HG03469 (cell line): ENCODE data around the gene LRMDA.

Experiments
- ATAC-seq: cut with Tn5 transposase; IDR thresholded peaks from one replicate; pipeline ENCODE4 v1.9.1; 2021; ENCODE audit warnings: mild to moderate bottlenecking, moderate library complexity, moderate number of reproducible peaks; ENCODE audit not compliant: unreplicated experiment

Gene LRMDA

DNA sequence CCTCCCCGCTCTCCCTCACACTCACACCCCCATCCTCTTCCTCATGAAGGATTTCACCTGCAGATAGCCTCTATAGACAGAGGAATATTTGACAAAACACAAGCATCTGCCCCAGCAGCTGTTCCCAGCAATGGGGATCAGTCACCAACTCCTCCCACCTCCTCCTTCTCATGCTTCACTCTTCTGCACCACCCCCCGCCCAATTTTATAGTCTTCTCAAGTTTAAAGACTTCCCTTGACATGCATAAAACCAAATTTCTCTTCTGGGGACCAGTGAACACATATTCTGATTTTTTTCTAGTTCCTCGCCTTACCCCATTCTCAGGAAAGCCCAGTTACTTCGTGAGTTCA is 654.4 kb downstream of the LRMDA start:
- no peak for ATAC-seq

DNA sequence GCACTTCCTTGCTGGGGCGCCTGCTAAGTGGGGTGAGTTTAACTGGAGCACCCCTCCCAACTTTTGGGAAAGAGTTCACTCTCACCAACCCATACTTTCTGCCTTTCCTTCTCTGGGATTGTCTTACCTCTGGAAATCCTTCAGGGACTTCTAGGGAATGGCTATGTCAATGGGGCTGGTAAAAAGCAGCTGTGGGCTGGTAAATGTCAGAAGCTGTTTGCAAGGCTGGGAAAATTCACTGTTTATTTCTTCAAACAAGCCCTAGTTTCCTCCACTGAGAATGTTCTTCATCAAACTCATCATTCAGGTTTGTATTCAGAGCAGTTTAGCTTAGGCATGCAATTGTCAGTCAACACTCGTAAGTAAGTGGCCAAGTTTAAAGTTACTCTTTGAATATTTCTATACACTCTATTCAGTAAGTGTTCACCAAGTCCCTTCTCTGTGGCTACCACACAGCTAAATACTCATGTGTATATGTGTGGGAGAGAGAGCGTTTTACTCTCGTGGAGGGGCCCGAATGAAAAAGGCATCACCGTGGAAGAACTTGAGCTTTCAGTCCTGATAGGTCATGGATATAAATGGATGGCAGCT is 654.8 kb downstream of the LRMDA start:
- no peak for ATAC-seq

DNA sequence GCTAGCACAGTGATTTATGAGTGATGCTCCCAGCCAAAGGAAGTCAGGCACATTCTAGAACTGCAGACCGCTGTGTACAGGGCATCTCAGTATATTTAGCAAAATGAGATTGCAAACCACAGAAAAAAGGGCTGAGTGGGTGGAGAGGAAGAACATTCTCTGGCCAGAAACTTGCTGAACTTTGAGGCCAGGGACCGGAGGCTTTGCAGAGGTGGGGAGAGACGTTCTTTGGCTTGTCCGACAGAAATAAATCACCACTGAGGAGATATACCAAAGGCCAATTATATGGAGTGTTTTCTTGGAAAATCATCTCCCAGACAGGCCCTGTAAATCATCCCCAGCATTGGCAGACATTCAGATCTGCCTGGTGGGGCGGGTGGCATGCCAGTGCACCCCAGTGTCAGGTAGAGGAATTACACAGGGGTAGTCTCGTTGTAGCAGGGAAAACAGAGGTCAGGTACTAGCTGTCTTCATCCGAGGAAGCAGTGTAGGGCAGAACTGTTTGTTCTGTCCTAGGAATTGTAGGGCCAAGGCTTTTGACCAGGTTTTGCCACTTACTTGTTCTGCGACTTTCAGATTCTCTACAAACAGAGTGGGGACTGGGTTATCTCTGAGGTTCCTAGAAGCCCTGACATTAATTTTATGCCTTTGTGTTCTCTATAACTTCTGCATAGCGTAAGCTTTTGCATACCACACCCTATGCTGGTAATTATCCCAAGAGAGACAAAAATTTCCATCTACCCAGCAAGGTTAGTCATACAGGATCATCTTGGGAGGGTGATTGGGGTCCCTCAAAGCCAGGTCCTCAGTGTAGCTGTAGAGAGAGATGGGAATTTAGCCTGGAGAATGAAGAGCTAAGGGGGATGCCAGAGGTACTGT is 655.6 kb downstream of the LRMDA start:
- no peak for ATAC-seq

DNA sequence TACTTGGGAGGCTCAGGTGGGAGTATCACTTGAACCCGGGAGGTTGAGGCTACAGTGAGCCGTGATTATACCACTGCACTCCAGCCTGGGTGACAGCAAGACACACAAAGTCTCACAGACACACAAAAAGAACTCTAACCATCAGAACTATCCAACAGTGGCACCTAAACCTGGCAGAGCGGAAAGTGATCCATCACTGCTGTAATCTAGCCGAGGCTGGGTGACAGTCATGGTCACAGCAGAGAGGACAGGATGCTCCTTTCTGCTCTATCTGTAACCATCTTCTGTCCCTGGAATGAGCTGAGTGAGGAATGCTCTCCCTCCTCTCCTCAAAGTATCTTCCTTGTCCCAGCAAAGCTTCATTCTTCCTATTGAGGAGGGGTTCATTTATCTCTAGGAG is 656.6 kb downstream of the LRMDA start:
- ATAC-seq = no peak

DNA sequence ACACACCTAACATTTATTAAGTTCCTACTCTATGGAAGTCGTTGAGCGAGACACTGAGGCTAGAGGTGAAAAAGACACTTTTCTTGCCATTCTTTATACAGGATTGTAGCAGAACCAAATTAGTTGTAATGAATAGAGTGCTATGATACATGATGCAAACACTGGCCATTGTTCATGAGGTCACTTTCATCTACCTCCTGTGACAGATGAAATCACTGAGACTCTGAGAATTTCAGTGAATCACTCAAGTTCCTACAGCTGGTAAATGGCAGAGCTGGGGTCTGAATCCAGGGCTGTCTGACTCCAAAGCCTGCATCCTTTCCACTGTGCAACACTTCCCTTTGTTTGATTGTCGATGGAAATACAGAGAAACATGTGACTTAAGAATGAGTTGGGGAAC is 657.6 kb downstream of the LRMDA start:
- no peak for ATAC-seq

GRCh38 chr10:76089556-76090180 is 658.2 kb downstream of the LRMDA start:
- no peak for ATAC-seq

DNA sequence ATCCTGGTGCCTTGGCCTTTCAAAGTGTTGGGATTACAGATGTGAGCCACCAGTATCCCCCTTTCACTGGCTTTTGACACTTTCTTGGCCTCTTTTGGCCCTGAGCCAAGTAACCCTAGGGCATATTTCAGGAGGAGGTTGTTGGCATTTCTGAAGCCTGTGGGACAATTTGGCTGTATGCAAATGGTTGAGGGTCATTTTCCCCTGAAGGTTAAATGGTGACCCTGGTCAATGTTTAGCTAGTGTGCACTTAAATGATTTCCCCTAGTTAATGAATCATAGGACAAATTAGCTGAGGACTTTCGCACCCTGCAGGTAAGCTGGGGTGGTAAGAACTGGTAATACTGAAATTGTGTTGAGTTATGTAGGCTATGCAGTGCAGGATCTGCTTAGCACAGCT is 660.5 kb downstream of the LRMDA start:
- ATAC-seq = no peak

DNA sequence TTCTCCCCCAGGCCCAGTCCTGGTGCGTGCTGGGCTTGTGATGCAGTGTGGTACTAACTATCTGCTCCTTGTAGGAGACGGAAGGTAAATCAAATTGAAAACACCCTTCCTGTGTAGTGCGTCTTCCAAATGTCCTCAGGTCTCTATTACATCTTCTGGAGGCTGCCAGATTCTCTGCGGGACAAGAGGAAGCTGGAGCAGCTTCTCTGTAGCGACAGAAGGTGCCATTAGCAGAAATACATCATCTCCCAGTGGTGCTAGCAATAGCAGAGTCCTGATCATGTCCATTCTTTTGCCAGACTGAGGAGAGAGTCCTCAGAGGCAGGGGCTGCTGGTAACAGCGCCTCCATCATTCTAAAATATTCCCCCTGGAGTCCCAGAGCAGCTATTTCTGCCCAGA is 675.2 kb downstream of the LRMDA start:
- ATAC-seq = no peak

GRCh38 chr10:76108563-76109359 is 677.3 kb downstream of the LRMDA start:
- no peak for ATAC-seq

- ATAC-seq = no peak
These were observed 680.0 kb downstream of the LRMDA start for GRCh38 chr10:76111404-76111803.

DNA sequence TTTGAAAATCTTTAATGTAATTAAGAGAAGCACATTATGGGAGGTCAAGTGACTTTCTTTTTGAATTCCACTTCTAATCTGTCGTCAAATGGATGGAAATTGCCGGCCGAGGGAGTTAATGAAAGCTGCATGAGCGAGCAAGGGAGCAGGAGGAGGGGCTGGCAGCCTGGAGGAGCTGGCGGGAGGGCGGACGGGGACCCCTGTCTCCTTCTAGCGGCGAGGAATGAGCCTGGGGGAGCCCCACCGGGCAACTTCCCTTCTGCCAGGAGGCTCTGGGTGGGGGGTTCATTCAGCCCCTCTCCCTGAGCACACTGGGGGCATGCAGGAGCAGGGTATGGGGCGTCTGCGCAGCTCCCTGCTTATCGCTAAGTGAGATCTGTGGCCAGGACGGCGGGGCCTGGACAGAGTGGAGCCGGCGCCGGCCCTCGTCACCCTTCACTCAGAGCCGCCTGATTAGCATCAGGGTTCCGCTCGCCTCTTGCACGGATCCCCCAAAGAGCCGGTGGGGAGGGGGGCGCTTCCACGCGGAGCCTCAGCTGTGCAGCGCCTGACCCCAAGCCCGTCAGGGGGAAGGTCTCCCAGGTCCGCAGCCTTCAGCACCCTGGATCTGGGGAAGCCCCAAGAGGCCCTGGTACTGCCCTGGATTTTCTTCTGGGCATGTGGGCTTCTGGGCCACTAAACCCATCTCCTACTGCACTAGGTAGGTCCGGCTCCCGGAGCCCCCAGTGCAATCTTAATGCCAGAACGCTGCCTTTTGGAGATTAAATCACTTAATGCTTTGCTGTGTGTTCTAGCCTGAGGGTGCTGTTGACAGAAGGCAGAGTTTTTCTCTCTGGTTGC is 680.8 kb downstream of the LRMDA start:
- no peak for ATAC-seq

DNA sequence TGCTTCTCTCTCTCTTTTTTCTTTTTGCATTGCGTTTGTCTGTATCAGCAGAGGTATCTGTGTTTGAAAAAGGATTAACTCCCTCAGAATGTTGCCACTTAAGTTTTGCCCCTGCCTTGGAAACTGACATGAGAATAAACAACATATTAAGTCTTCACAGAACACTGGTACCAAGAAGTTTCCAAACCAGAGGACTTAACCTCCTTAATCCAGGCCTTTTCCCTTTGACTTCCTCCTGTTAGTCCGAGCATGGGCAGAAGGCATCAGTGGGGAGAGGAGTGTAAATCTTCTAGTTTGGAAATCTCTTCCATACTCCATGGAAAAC is 681.4 kb downstream of the LRMDA start:
- no peak for ATAC-seq

GRCh38 chr10:76113952-76114351 is 682.5 kb downstream of the LRMDA start:
- no peak for ATAC-seq

DNA sequence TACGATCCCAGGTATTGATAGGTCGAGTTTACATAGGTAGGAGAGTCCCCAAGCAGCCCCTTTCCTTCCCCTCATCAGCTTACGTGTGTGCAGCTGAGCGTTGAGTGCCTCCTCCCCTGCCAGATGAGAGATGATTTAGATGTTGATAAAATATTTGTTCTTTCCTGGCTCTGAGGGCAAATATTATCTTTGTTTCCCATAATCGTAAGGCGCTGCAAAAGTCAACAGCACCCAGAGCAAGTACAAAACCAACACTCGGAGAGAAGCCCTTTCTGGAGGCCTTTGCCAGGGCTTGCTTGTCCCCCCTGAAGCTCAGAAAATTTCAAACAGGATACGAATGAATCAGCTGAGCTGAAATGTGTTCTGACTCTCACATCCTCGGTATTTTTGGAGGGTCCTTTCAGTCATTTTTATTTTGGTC is 683.2 kb downstream of the LRMDA start:
- ATAC-seq = no peak

- ATAC-seq = no peak
These were observed 683.7 kb downstream of the LRMDA start for GRCh38 chr10:76115131-76115470.

DNA sequence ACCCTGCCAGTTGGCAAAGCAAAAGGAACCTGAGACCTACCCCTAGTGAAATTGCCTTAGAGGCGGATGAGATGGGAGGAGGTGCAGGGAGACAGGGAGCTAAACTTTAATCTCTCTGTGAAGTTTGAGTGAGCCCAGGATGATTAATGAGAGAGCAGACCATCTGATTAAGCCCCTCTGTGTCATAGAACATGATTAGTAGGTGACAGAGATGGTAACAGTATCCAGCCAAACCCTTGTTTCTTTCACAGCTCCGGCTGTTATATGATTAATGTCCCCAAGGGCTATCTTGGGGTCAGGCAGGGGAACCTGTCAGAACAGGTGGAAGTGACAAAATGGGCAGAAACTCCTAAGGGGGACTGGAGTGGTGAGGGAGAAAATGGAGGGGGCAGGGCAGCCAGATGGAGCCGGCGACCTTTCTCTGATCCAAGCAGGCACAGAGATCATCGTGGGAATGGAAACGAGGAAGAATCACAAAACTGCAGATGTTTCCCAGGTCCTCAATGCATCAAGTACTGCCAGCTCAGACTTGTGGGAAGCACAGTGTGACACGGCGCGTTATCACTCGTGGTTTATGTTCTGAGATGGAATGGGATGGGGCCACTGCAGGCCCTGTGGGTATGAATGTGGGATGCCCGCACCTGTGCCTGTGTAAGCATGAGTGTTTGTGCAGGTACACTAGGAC is 684.2 kb downstream of the LRMDA start:
- ATAC-seq = no peak

DNA sequence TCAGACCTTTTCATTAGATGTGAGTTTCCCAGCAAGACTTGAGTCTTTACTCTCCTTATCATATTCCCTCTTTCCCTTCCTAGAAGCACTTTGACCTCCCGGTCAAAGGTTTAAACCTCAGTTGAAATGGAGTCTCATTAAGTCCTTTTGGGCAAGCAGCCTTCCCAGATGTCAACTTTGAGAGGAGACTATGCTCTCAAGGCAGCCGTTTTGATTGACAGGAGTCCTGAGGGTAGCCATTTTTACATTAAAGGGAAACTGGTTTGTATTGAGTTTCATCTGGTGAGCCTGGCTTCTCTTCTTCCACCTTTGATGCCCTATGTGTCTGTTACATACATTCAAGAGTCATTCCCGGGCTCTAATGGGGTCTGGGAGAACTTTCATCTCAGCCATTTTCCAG is 685.1 kb downstream of the LRMDA start:
- no peak for ATAC-seq

- no peak for ATAC-seq
These were observed 686.5 kb downstream of the LRMDA start for GRCh38 chr10:76117949-76118348.

DNA sequence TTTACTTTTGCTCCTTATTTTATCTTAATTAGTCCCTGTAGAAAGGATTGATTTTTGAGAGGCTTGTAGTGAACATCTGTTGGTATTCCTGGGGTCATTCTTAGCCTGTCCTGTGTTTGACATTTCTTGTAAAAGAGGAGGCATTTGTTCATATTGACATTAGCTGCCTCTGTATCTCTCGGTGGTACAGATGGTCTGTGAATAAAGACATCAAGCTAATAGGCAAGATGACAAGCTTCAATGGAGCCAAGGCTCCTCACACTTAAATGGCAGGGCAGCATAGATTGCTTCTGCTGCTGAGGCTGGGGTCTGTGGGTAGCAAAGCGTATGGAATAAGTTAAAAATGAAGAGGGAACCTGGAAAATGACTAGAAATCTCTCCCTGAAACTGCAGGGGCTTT is 687.6 kb downstream of the LRMDA start:
- no peak for ATAC-seq

DNA sequence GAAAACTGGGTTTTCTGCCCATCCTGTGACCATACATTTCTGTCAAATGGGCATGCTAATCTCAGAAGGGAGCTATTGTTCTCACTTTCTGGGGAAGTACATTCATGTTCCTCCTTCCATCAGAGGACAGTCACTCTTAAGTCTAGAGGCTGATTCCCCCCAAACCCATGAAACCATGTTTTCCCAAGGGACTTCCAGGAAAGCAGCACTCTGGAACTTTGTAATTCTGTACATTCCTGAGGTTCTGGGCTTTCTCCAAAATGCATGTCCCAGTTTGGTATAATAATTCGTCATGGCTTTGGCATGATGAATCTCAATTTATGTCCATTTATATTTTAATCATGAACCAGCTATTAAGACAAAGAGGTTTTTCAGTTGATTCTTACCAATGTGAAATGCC is 688.1 kb downstream of the LRMDA start:
- no peak for ATAC-seq
